HCT116 (cell line): ENCODE data around the gene SLC9A2.

Experiments
- CTCF ChIP-seq, 3 experiments: fragments of 200-600 bp in 1 of 3; sonication (generic) in 1 of 3; IDR thresholded peaks in 2 of 3; conservative IDR thresholded peaks in 1 of 3; 2 replicates each; pipeline ENCODE4 v1.5.1; 2012 to 2017; ENCODE audit warnings: low read depth in 2 of 3, low read length in 2 of 3, antibody characterized with exemption in 1 of 3, borderline replicate concordance in 1 of 3, control low read depth in 1 of 3, mild to moderate bottlenecking in 1 of 3, mixed read lengths in 1 of 3, mixed run types in 1 of 3, moderate library complexity in 1 of 3; ENCODE audit not compliant: insufficient read depth in 1 of 3
- POLR2A ChIP-seq: IDR thresholded peaks from 2 replicates; pipeline ENCODE4 v1.7.0; 2011; ENCODE audit warnings: borderline replicate concordance; ENCODE audit not compliant: insufficient read depth, insufficient read length; ENCODE audit errors: extremely low read depth

DNA sequence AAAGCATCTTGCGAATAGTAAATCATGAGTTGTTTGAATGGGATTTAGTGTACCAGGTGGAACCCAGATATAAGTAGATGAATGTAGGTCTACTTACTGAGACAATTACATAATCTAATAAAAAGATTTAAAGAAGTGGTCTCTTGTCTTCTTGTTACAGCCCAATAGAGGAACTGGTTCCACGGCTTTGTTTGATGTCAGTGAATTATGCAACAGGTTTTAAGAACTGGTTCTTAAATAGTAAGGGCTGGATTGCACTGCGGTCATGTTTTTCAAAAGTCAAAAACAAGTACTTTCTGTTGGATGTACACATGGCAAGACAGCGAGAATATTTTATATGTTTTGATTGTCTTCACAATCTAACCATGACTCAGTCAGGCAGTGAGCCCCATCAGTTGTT lies 15.4 kb upstream of the SLC9A2 start:
- TF ChIP-seq POLR2A = no peak
- TF ChIP-seq CTCF (IDR thresholded peaks at IDR 0.05 in 2 of 3, conservative IDR thresholded peaks at IDR 0.05 in 1 of 3; ENCODE audit: borderline replicate concordance in 1 of 3, insufficient read depth in 1 of 3, low read depth in 2 of 3, low read length in 2 of 3) = no peak
